GM18951 (cell line): ENCODE results near the gene TMEM8B.
"Not testable (repeated sequence)": the region's sequence is repeated elsewhere in the genome, so short reads cannot be mapped to it uniquely, and the experiment has no call there.

Experiments
- POLR2A ChIP-seq: IDR thresholded peaks from 4 replicates; pipeline ENCODE4 v1.6.1; 2011; ENCODE audit warnings: mild to moderate bottlenecking; ENCODE audit not compliant: insufficient read length, insufficient read depth; ENCODE audit errors: extremely low read depth
- in situ Hi-C: fragments of 300-500 bp; cut with MboI; formaldehyde crosslinking; loops from one replicate; pipeline ENCODE4 v1.12.0; 2022; ENCODE audit warnings: low sequenced_read_pairs, mixed read lengths, inconsistent platforms; ENCODE audit not compliant: unreplicated experiment

Gene TMEM8B

GRCh38 chr9:35912791-35913400, 83.9 kb downstream of the TMEM8B start:
- no peak for TF ChIP-seq POLR2A

GRCh38 chr9:35913429-35913828, 84.4 kb downstream of the TMEM8B start:
- in situ Hi-C loops: not testable (repeated sequence)

More at GRCh38 chr9:35912791-35913400, 83.9 kb downstream of the TMEM8B start:
- in situ Hi-C loops: no loop called here

- no peak for TF ChIP-seq POLR2A
Measured at GRCh38 chr9:35914301-35914807, 85.3 kb downstream of the TMEM8B start.

More at GRCh38 chr9:35914301-35914807, 85.3 kb downstream of the TMEM8B start:
- in situ Hi-C loops: no loop called here
